Peyer's patch (tissue), 4 donors: ENCODE results near the gene MYT1.

ENCODE experiments used
- CTCF ChIP-seq, 6 experiments: fragments of 450-650 bp in 4 of 6; fragments of 200-600 bp in 2 of 6; sonication (generic) in 1 of 6; IDR thresholded peaks; one replicate each; pipeline ENCODE4 v1.5.1; 2017 to 2019; ENCODE audit warnings: antibody characterized with exemption in 6 of 6, mild to moderate bottlenecking in 3 of 6, moderate library complexity in 1 of 6
- POLR2A ChIP-seq, 2 donors: fragments of 450-650 bp; IDR thresholded peaks; one replicate each; pipeline ENCODE4 v1.5.1; 2017; ENCODE audit warnings: antibody characterized with exemption in 2 of 2, mild to moderate bottlenecking in 2 of 2, moderate library complexity in 2 of 2

- no peak for TF ChIP-seq CTCF (IDR thresholded peaks at IDR 0.05)
- no peak for TF ChIP-seq POLR2A (IDR thresholded peaks at IDR 0.05)
These were observed 65.3 kb downstream of the MYT1 start for GRCh38 chr20:64229507-64230061.
